Activated CD8-positive, alpha-beta T cell treated with anti-CD3 and anti-CD28 coated beads, Interleukin-2, amount 10 ng/mL, durations not matched to agents 7 days and 5 days (primary cell): ENCODE measurements around the gene GARIN5B. TPM values are rescaled to one million over a fixed set of nuclear protein-coding genes. Genes with fewer than 3 reads are reported as not detected.
"Not testable (repeated sequence)": the region's sequence is repeated elsewhere in the genome, so short reads cannot be mapped to it uniquely, and the experiment has no call there.

Experiments
- ATAC-seq: fragments of 150-1000 bp; cut with Tn5 transposase; one replicate; pipeline ENCODE4 v1.10.0; 2021; ENCODE audit warnings: moderate library complexity
- CTCF ChIA-PET: fragments of 350-600 bp; sonication (Branson Sonifier 250); formaldehyde crosslinking; loops from one replicate; lab custom pipeline; 2021; ENCODE audit warnings: antibody characterized with exemption; lab: Charles Lee
- POLR2A ChIA-PET: fragments of 350-600 bp; sonication (Branson Sonifier 250); formaldehyde crosslinking; loops from one replicate; lab custom pipeline; 2021; ENCODE audit warnings: antibody characterized with exemption; lab: Charles Lee
- DNase-seq: peaks from one replicate; pipeline ENCODE4 v3.0.0-alpha.2; 2020
- H3K27ac Mint-ChIP-seq: one replicate; pipeline ENCODE4 v1.8.0; 2021; ENCODE audit warnings: mild to moderate bottlenecking, mixed read lengths
- H3K27me3 Mint-ChIP-seq: one replicate; pipeline ENCODE4 v1.8.0; 2021; ENCODE audit warnings: low read depth, mixed read lengths
- H3K36me3 Mint-ChIP-seq: one replicate; pipeline ENCODE4 v1.8.0; 2021; ENCODE audit warnings: low read depth, mixed read lengths
- H3K4me1 Mint-ChIP-seq: one replicate; pipeline ENCODE4 v1.8.0; 2021; ENCODE audit warnings: low read depth, mixed read lengths
- H3K4me3 Mint-ChIP-seq: one replicate; pipeline ENCODE4 v1.8.0; 2021; ENCODE audit warnings: mild to moderate bottlenecking, mixed read lengths
- H3K9me3 Mint-ChIP-seq: one replicate; pipeline ENCODE4 v1.8.0; 2022; ENCODE audit warnings: mixed read lengths; ENCODE audit not compliant: insufficient read depth
- total RNA-seq, 2 experiments: library from RNA; stranded (reverse); gene quantifications; one replicate each; pipeline ENCODE4 v1.2.3, GENCODE V29; 2021

Gene GARIN5B
- total RNA-seq, 2 experiments from 2014 or later: not detected

GRCh38 chr19:55341595-55342531, 21.2 kb downstream of the GARIN5B start:
- ChIA-PET POLR2A (interaction anchor here (1.2 to 1.7 kb wide), 2 partner anchors 42 to 65 kb away, joined by 3 to 6 read pairs; partner anchors contain the start of gene TMEM238), CTCF (no interaction called here)
- H3K27me3 Mint-ChIP-seq: peaks cover 3% of the 10 kb centered on the region

GRCh38 chr19:55341171-55341588, 21.9 kb downstream of the GARIN5B start:
- peaks cover 10% of the 10 kb centered on the region for H3K36me3 Mint-ChIP-seq
- H3K4me1 Mint-ChIP-seq: peaks cover 20% of the 10 kb centered on the region
- peak; percentile 74 for DNase-seq
- POLR2A ChIA-PET: interaction anchor here (1.2 to 1.7 kb wide), 2 partner anchors 42 to 66 kb away, joined by 3 to 6 read pairs; partner anchors contain the start of gene TMEM238
- peak overlapping the region; percentile 87 for H3K4me3 Mint-ChIP-seq
- CTCF ChIA-PET: interaction anchor here (1.0 to 1.1 kb wide), 2 partner anchors 49 to 258 kb away, joined by 3 read pairs; partner anchors contain the start of gene FIZ1
- ATAC-seq: no peak
- H3K27ac Mint-ChIP-seq: peak overlapping the region; percentile 91
- H3K9me3 Mint-ChIP-seq: no peaks in the 10 kb centered on the region
- peaks cover 7% of the 10 kb centered on the region for H3K27me3 Mint-ChIP-seq

More at GRCh38 chr19:55341595-55342531, 21.2 kb downstream of the GARIN5B start:
- DNase-seq: no peak
- Mint-ChIP-seq H3K4me3 (peak overlapping the region; percentile 40), H3K4me1 (peaks cover 20% of the 10 kb centered on the region), H3K9me3 (no peaks in the 10 kb centered on the region), H3K27ac (peak overlapping the region; percentile 77), H3K36me3 (peaks cover 10% of the 10 kb centered on the region)
- no peak for ATAC-seq

GRCh38 chr19:55340784-55341147, 22.3 kb downstream of the GARIN5B start:
- ATAC-seq (no peak), DNase-seq (peak; percentile 43)
- ChIA-PET CTCF (interaction anchor here (1.0 to 1.1 kb wide), 2 partner anchors 48 to 259 kb away, joined by 3 read pairs; partner anchors contain the start of gene FIZ1), POLR2A (interaction anchor here (1.2 to 1.7 kb wide), 2 partner anchors 43 to 66 kb away, joined by 3 to 6 read pairs; partner anchors contain the start of gene TMEM238)
- Mint-ChIP-seq H3K9me3 (no peaks in the 10 kb centered on the region), H3K4me1 (peaks cover 20% of the 10 kb centered on the region), H3K27ac (peak overlapping the region; percentile 91), H3K4me3 (peak overlapping the region; percentile 87), H3K27me3 (peaks cover 9% of the 10 kb centered on the region), H3K36me3 (peaks cover 10% of the 10 kb centered on the region)

GRCh38 chr19:55339889-55340783, 22.9 kb downstream of the GARIN5B start:
- ChIA-PET CTCF (interaction anchor here (0.7 to 2.9 kb wide), 21 partner anchors 10 to 259 kb away, joined by 3 to 46 read pairs (median 5); partner anchors contain the start of genes FIZ1, HSPBP1, PPP6R1 and TMEM238), POLR2A (interaction anchor here (0.5 to 2.1 kb wide), 21 partner anchors 9 to 137 kb away, joined by 3 to 16 read pairs (median 4); partner anchors contain the start of genes HSPBP1, PPP6R1, TMEM238 and UBE2S)
- H3K27ac Mint-ChIP-seq: peak overlapping the region; percentile 95
- peak; percentile 45 for DNase-seq
- ATAC-seq: no peak
- peaks cover 9% of the 10 kb centered on the region for H3K27me3 Mint-ChIP-seq
- H3K4me3 Mint-ChIP-seq: peak overlapping the region; percentile 89
- no peaks in the 10 kb centered on the region for H3K9me3 Mint-ChIP-seq
- peaks cover 10% of the 10 kb centered on the region for H3K36me3 Mint-ChIP-seq
- peaks cover 20% of the 10 kb centered on the region for H3K4me1 Mint-ChIP-seq

- Mint-ChIP-seq H3K27me3 (peaks cover 9% of the 10 kb centered on the region), H3K4me3 (peak within 1 kb of the TSS; percentile 89), H3K4me1 (peaks cover 20% of the 10 kb centered on the region), H3K36me3 (peaks cover 10% of the 10 kb centered on the region), H3K27ac (peak within 1 kb of the TSS; percentile 95), H3K9me3 (no peaks in the 10 kb centered on the region)
- POLR2A ChIA-PET: interaction anchor here (0.5 to 2.1 kb wide), 25 partner anchors 8 to 165 kb away, joined by 3 to 16 read pairs (median 4); partner anchors contain the start of genes HSPBP1, PPP6R1 and UBE2S
- ATAC-seq (peak; percentile 86), DNase-seq (peak; percentile 100)
- CTCF ChIA-PET: interaction anchor here (0.7 to 2.9 kb wide), 21 partner anchors 9 to 287 kb away, joined by 3 to 46 read pairs (median 5); partner anchors contain the start of genes HSPBP1, PPP6R1, TMEM238 and UBE2S
Measured at GRCh38 chr19:55339105-55339888, 23.8 kb downstream of the GARIN5B start, which contains the start of gene KMT5C. KMT5C (plus strand) TSS chr19:55339876; CDS start chr19:55341937, 2,061 bp downstream.

GRCh38 chr19:55336101-55336500, 27.0 kb downstream of the GARIN5B start:
- ChIA-PET CTCF (interaction anchor here (1.1 kb wide), 1 partner anchor 48 kb away, joined by 3 read pairs; the partner anchor contains the start of gene TMEM238), POLR2A (no interaction called here)
- Mint-ChIP-seq H3K9me3 (no peaks in the 10 kb centered on the region), H3K27ac (no peak overlapping the region), H3K4me3 (no peak overlapping the region), H3K4me1 (peaks cover 14% of the 10 kb centered on the region), H3K36me3 (peaks cover 2% of the 10 kb centered on the region), H3K27me3 (peaks cover 19% of the 10 kb centered on the region)
- ATAC-seq: no peak
- no peak for DNase-seq

GRCh38 chr19:55333870-55334269, 29.2 kb downstream of the GARIN5B start:
- ChIA-PET POLR2A (no interaction called here), CTCF (no interaction called here)
- no peak for ATAC-seq
- Mint-ChIP-seq H3K36me3 (no peaks in the 10 kb centered on the region), H3K9me3 (no peaks in the 10 kb centered on the region), H3K4me3 (no peak overlapping the region), H3K27ac (no peak overlapping the region), H3K4me1 (peaks cover 10% of the 10 kb centered on the region), H3K27me3 (peaks cover 21% of the 10 kb centered on the region)
- no peak for DNase-seq

GRCh38 chr19:55329791-55330190, 33.3 kb downstream of the GARIN5B start:
- H3K27ac Mint-ChIP-seq, H3K4me1 Mint-ChIP-seq, DNase-seq, H3K9me3 Mint-ChIP-seq, POLR2A ChIA-PET, ATAC-seq, H3K4me3 Mint-ChIP-seq, H3K36me3 Mint-ChIP-seq: not testable (repeated sequence)
- CTCF ChIA-PET: interaction anchor here (1.2 kb wide), 1 partner anchor 10 kb away, joined by 3 read pairs; the partner anchor contains the start of gene KMT5C
- H3K27me3 Mint-ChIP-seq: peaks cover 14% of the 10 kb centered on the region

GRCh38 chr19:55328774-55329318, 34.2 kb downstream of the GARIN5B start:
- H3K27me3 Mint-ChIP-seq: peaks cover 12% of the 10 kb centered on the region
- DNase-seq, H3K27ac Mint-ChIP-seq, CTCF ChIA-PET, H3K36me3 Mint-ChIP-seq, ATAC-seq, POLR2A ChIA-PET, H3K9me3 Mint-ChIP-seq, H3K4me3 Mint-ChIP-seq, H3K4me1 Mint-ChIP-seq: not testable (repeated sequence)

GRCh38 chr19:55325172-55325571, 37.9 kb downstream of the GARIN5B start, which contains the start of gene TMEM150B:
TMEM150B (minus strand) TSS chr19:55325341; CDS start chr19:55321036, 4,305 bp downstream.
- Mint-ChIP-seq H3K27me3 (peaks cover 4% of the 10 kb centered on the region), H3K4me1 (peaks cover 18% of the 10 kb centered on the region), H3K9me3 (no peaks in the 10 kb centered on the region), H3K4me3 (no peak within 1 kb of the TSS), H3K27ac (peak within 1 kb of the TSS; percentile 48), H3K36me3 (no peaks in the 10 kb centered on the region)
- ATAC-seq (peak; percentile 40), DNase-seq (no peak)
- CTCF ChIA-PET: no interaction called here
- POLR2A ChIA-PET: no interaction called here
